HEK293T (cell line): Measurements from ENCODE around the gene JTB.

Source experiments
- CTCF ChIA-PET: fragments of 350-600 bp; formaldehyde crosslinking; extraction: SDS; loops from one replicate; lab custom pipeline; 2021; ENCODE audit warnings: antibody characterized with exemption, inconsistent platforms; lab: Yijun Ruan, JAX
- POLR2A ChIA-PET: fragments of 350-600 bp; formaldehyde crosslinking; extraction: SDS; loops from one replicate; lab custom pipeline; 2020; ENCODE audit warnings: antibody characterized with exemption, inconsistent platforms; lab: Yijun Ruan, JAX
- DNase-seq: peaks from one replicate; pipeline ENCODE4 v3.0.0; 2012; ENCODE audit warnings: mixed read lengths; ENCODE audit errors: extremely low spot score
- ARNT ChIP-seq: fragments of 450-650 bp; IDR thresholded peaks from 2 replicates; pipeline ENCODE4 v1.6.1; 2017; ENCODE audit warnings: mild to moderate bottlenecking
- BHLHE40 ChIP-seq: fragments of 450-650 bp; IDR thresholded peaks from 2 replicates; pipeline ENCODE4 v1.6.1; 2016; ENCODE audit warnings: mild to moderate bottlenecking, moderate library complexity, borderline replicate concordance
- CTBP1 ChIP-seq: fragments of 450-650 bp; IDR thresholded peaks from 2 replicates; pipeline ENCODE4 v1.6.1; 2016; ENCODE audit warnings: borderline replicate concordance
- ELF4 ChIP-seq: fragments of 450-650 bp; IDR thresholded peaks from 2 replicates; pipeline ENCODE4 v1.6.1; 2017; ENCODE audit warnings: antibody characterized with exemption
- FOXA1 ChIP-seq: fragments of 450-650 bp; IDR thresholded peaks from 2 replicates; pipeline ENCODE4 v1.6.1; 2016; ENCODE audit warnings: mild to moderate bottlenecking
- FOXK2 ChIP-seq: fragments of 450-650 bp; IDR thresholded peaks from 2 replicates; pipeline ENCODE4 v1.6.1; 2016; ENCODE audit warnings: mild to moderate bottlenecking
- FOXM1 ChIP-seq: fragments of 450-650 bp; IDR thresholded peaks from 2 replicates; pipeline ENCODE4 v1.6.1; 2017; ENCODE audit warnings: mild to moderate bottlenecking, borderline replicate concordance
- HDGF ChIP-seq: fragments of 450-650 bp; IDR thresholded peaks from 2 replicates; pipeline ENCODE4 v1.6.1; 2017; ENCODE audit warnings: antibody characterized with exemption, borderline replicate concordance
- L3MBTL2 ChIP-seq: fragments of 450-650 bp; conservative IDR thresholded peaks from 2 replicates; pipeline ENCODE4 v1.6.1; 2016; ENCODE audit warnings: mild to moderate bottlenecking
- LEF1 ChIP-seq: fragments of 450-650 bp; IDR thresholded peaks from 2 replicates; pipeline ENCODE4 v1.6.1; 2017; ENCODE audit warnings: mild to moderate bottlenecking, borderline replicate concordance
- NFRKB ChIP-seq: fragments of 450-650 bp; IDR thresholded peaks from 2 replicates; pipeline ENCODE4 v1.6.1; 2016; ENCODE audit warnings: mild to moderate bottlenecking, moderate library complexity
- PKNOX1 ChIP-seq: fragments of 450-650 bp; IDR thresholded peaks from 2 replicates; pipeline ENCODE4 v1.6.1; 2016
- SP1 ChIP-seq: fragments of 450-650 bp; IDR thresholded peaks from 2 replicates; pipeline ENCODE4 v1.6.1; 2017
- SUZ12 ChIP-seq: fragments of 450-650 bp; IDR thresholded peaks from 2 replicates; pipeline ENCODE4 v1.6.1; 2016; ENCODE audit warnings: mild to moderate bottlenecking
- TARDBP ChIP-seq: fragments of 450-650 bp; IDR thresholded peaks from 2 replicates; pipeline ENCODE4 v1.6.1; 2016
- ZNF384 ChIP-seq: fragments of 450-650 bp; IDR thresholded peaks from 2 replicates; pipeline ENCODE4 v1.6.1; 2016

Gene JTB

GRCh38 chr1:153933430-153933829 lies 44.0 kb downstream of the JTB start:
- POLR2A ChIA-PET: no interaction called here
- DNase-seq: no peak
- TF ChIP-seq LEF1 (no peak), FOXM1 (no peak), SP1 (no peak), NFRKB (no peak), ZNF384 (no peak), ARNT (no peak), HDGF (no peak), CTBP1 (no peak), ELF4 (no peak), FOXK2 (no peak), BHLHE40 (no peak), TARDBP (no peak), L3MBTL2 (no peak), PKNOX1 (no peak), FOXA1 (no peak), SUZ12 (no peak)
- CTCF ChIA-PET: no interaction called here

GRCh38 chr1:153932156-153933131 lies 45.0 kb downstream of the JTB start:
- CTCF ChIA-PET: no interaction called here
- no peak for DNase-seq
- POLR2A ChIA-PET: no interaction called here
- TF ChIP-seq LEF1 (no peak), SP1 (no peak), SUZ12 (no peak), NFRKB (no peak), FOXK2 (no peak)

GRCh38 chr1:153929981-153930948 lies 47.2 kb downstream of the JTB start:
- CTCF ChIA-PET: interaction anchor here (0.6 to 1.6 kb wide), 3 partner anchors 8 to 57 kb away, joined by 3 to 9 read pairs (median 4); partner anchors contain the start of gene DENND4B
- POLR2A ChIA-PET: interaction anchor here (1.1 to 2.6 kb wide), 7 partner anchors 10 to 61 kb away, joined by 3 to 16 read pairs (median 6); partner anchors contain the start of genes CREB3L4, DENND4B, RAB13 and RPS27
- TF ChIP-seq ARNT (no peak), SP1 (no peak), PKNOX1 (no peak), FOXM1 (no peak), TARDBP (no peak), FOXK2 (no peak)
- no peak for DNase-seq

DNA sequence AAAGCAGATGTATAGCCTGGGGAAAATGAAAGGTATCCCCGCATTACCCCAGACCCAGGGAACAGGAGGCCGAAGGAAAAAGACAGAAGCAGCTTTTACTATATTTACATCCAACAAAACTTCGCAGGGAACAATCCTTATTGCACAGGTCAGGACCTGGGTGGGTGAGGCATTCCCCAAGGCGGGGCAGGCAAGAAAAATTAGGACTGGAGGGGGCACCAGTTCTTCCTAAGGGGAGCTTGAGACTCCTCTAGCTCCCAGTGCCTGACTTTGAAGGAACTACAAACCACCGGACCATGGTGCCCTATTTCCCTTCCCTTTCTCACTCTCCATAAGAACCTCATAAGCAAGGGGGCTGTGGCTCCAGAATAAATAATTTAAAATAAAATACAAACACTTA lies 48.0 kb downstream of the JTB start:
- ChIA-PET POLR2A (interaction anchor here (1.1 to 2.6 kb wide), 7 partner anchors 11 to 61 kb away, joined by 3 to 16 read pairs (median 6); partner anchors contain the start of genes CREB3L4, DENND4B, RAB13 and RPS27), CTCF (interaction anchor here (1.0 to 1.6 kb wide), 2 partner anchors 17 to 58 kb away, joined by 4 to 9 read pairs; partner anchors contain the start of gene DENND4B)
- DNase-seq: no peak
- no peak for TF ChIP-seq FOXM1
- no peak for TF ChIP-seq ELF4
- TF ChIP-seq LEF1: no peak
- no peak for TF ChIP-seq ZNF384
- TF ChIP-seq L3MBTL2: no peak
- no peak for TF ChIP-seq HDGF
- TF ChIP-seq FOXK2: no peak
- TF ChIP-seq ARNT: no peak
- no peak for TF ChIP-seq SP1
- TF ChIP-seq CTBP1: no peak
- TF ChIP-seq FOXA1: no peak
- TF ChIP-seq NFRKB: no peak
- TF ChIP-seq PKNOX1: no peak
- no peak for TF ChIP-seq SUZ12
- TF ChIP-seq TARDBP: no peak
- no peak for TF ChIP-seq BHLHE40

GRCh38 chr1:153928791-153929341 lies 48.6 kb downstream of the JTB start:
- ChIA-PET POLR2A (interaction anchor here (0.9 to 2.6 kb wide), 8 partner anchors 9 to 62 kb away, joined by 3 to 16 read pairs (median 6); partner anchors contain the start of genes CREB3L4, DENND4B, RAB13 and RPS27), CTCF (interaction anchor here (1.0 to 1.6 kb wide), 2 partner anchors 18 to 58 kb away, joined by 4 to 9 read pairs; partner anchors contain the start of gene DENND4B)
- no peak for DNase-seq
- no peak for TF ChIP-seq SUZ12
- TF ChIP-seq ZNF384: no peak
